ENCODE data around the gene GRK1. TPM values are rescaled to one million over a fixed set of nuclear protein-coding genes. Genes with fewer than 3 reads are reported as not detected.
"Not testable (repeated sequence)": the region's sequence is repeated elsewhere in the genome, so short reads cannot be mapped to it uniquely, and the experiment has no call there.

The GRK1 gene
- polyA plus RNA-seq, 1 experiment, result not detected

- ChIA-PET POLR2A (no interaction called here), CTCF (no interaction called here)
- Histone ChIP-seq H3K4me3 (ENCODE audit: low read depth, low read length) (no peak overlapping the region), H3K9me3 (ENCODE audit: control insufficient read depth, insufficient read depth, low read length) (no peaks in the 10 kb centered on the region; the same call in 1 of the 2 replicates), H3K27ac (ENCODE audit: low read depth, low read length) (no peak overlapping the region), H3K27me3 (ENCODE audit: control insufficient read depth, insufficient read depth, low read length) (peaks cover 11% of the 10 kb centered on the region)
- TF ChIP-seq CTCF (IDR thresholded peaks at IDR 0.05; ENCODE audit: low read depth, low read length), result no peak
- no peak for DNase-seq (ENCODE audit: low read depth, low spot score)
These were observed 78.0 kb downstream of the GRK1 start for GRCh38 chr13:113745059-113745458.

GRCh38 chr13:113745500-113746142, 78.6 kb downstream of the GRK1 start:
- CTCF ChIA-PET; H3K4me3 ChIP-seq (ENCODE audit: low read depth, low read length); POLR2A ChIA-PET; H3K9me3 ChIP-seq (ENCODE audit: control insufficient read depth, insufficient read depth, low read length); DNase-seq (ENCODE audit: low read depth, low spot score); H3K27me3 ChIP-seq (ENCODE audit: control insufficient read depth, insufficient read depth, low read length); H3K27ac ChIP-seq (ENCODE audit: low read depth, low read length): not testable (repeated sequence)

GRCh38 chr13:113746143-113746525, 79.1 kb downstream of the GRK1 start:
- CTCF ChIA-PET, result no interaction called here
- Histone ChIP-seq H3K4me3 (ENCODE audit: low read depth, low read length) (no peak overlapping the region), H3K27me3 (ENCODE audit: control insufficient read depth, insufficient read depth, low read length) (peaks cover 5% of the 10 kb centered on the region), H3K9me3 (ENCODE audit: control insufficient read depth, insufficient read depth, low read length) (peaks cover 5% of the 10 kb centered on the region), H3K27ac (ENCODE audit: low read depth, low read length) (no peak overlapping the region)
- no peak for DNase-seq (ENCODE audit: low read depth, low spot score)
- no peak for TF ChIP-seq CTCF (IDR thresholded peaks at IDR 0.05; ENCODE audit: low read depth, low read length)
- POLR2A ChIA-PET, result no interaction called here

DNA sequence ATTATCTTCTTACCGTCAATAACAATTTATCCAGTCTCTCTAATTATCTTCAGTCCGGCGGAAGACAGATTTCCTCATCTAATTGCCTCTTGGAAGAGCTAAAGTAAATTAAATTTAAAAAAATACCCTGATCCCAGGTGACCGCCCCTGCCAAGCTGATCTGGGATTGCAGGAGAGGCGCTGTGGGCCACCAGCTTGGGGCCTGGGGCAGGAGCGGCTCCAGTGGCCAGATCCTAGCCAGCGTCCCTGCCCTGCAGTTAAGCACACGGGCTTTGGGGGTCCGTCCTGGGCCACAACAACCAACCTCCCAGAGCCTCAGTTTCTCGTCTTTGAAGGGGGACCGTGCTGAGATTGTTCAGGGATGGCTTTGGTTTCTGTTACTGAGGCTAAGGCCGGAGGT, 79.7 kb downstream of the GRK1 start:
- Histone ChIP-seq H3K4me3 (ENCODE audit: low read depth, low read length) (no peak overlapping the region), H3K27me3 (ENCODE audit: control insufficient read depth, insufficient read depth, low read length) (peaks cover 5% of the 10 kb centered on the region), H3K9me3 (ENCODE audit: control insufficient read depth, insufficient read depth, low read length) (peaks cover 11% of the 10 kb centered on the region), H3K27ac (ENCODE audit: low read depth, low read length) (no peak overlapping the region)
- DNase-seq (ENCODE audit: low read depth, low spot score), result no peak
- ChIA-PET CTCF (no interaction called here), POLR2A (no interaction called here)
- no peak for TF ChIP-seq CTCF (IDR thresholded peaks at IDR 0.05; ENCODE audit: low read depth, low read length)

DNA sequence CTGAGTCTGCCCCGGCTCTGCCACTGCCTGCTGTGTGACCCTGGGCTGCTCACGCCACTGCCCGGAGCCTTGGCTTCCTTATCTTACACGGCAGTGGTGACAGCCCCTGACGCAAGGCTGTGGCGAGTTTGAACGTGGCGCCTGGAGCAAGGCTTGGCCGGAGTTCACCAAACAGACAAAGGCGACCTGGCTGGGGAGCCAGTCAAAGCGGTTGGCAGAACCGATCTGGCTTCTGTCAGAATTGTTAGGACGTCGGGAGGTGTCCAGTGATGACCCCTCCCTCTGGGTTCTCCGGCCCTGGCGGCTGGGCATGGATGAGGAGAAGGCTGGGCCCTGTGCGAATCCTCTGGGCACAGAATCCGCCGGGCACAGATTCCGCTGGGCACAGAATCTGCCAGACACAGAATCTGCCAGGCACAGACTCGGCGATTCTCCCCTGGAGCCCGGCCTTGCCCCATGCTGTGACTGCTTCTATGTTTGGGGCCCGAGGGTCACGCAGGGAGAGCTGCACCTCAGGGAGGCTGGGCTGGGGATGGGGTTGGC, 80.3 kb downstream of the GRK1 start:
- ChIA-PET POLR2A (no interaction called here), CTCF (no interaction called here)
- no peak for DNase-seq (ENCODE audit: low read depth, low spot score)
- H3K27ac ChIP-seq (ENCODE audit: low read depth, low read length), result no peak overlapping the region
- peaks cover 5% of the 10 kb centered on the region for H3K27me3 ChIP-seq (ENCODE audit: control insufficient read depth, insufficient read depth, low read length)
- no peak for TF ChIP-seq CTCF (IDR thresholded peaks at IDR 0.05; ENCODE audit: low read depth, low read length)
- H3K4me3 ChIP-seq (ENCODE audit: low read depth, low read length), result no peak overlapping the region
- peaks cover 15% of the 10 kb centered on the region for H3K9me3 ChIP-seq (ENCODE audit: control insufficient read depth, insufficient read depth, low read length)

Measured in AG04450 (cell line).